ENCODE measurements around the gene RASSF7.
A peak's percentile ranks its signal among the peaks of the same experiment; 100 is the strongest.

The RASSF7 gene

DNA sequence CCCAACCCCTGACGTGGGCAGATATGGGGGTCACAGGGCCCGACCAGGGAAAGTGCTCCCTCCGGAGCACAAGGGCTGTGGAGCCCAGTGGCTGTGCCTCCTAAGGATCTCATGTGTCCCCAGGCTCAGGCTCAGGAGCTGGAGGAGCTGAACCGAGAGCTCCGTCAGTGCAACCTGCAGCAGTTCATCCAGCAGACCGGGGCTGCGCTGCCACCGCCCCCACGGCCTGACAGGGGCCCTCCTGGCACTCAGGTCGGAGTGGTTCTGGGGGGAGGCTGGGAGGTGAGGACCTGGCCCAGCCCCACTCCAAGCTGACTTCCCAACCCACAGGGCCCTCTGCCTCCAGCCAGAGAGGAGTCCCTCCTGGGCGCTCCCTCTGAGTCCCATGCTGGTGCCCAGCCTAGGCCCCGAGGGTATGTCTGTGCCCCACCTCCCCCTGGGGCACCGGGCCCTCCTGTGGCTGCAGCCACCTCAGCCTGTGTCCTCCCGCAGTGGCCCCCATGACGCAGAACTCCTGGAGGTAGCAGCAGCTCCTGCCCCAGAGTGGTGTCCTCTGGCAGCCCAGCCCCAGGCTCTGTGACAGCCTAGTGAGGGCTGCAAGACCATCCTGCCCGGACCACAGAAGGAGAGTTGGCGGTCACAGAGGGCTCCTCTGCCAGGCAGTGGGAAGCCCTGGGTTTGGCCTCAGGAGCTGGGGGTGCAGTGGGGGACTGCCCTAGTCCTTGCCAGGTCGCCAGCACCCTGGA is 2.5 kb downstream of the RASSF7 start:
- Histone ChIP-seq H3K36me3 (ENCODE audit: control insufficient read depth, insufficient read depth, low read length) (peaks cover 10% of the 10 kb centered on the region; the same call in 1 of the 2 replicates), H3K27me3 (ENCODE audit: control insufficient read depth, insufficient read depth, low read length) (peaks cover 17% of the 10 kb centered on the region; the same call in 1 of the 2 replicates), H3K9ac (ENCODE audit: low read length) (no peak overlapping the region), H3K4me3 (ENCODE audit: low read depth, low read length) (no peak overlapping the region), H3K4me1 (ENCODE audit: control insufficient read depth, insufficient read depth, low read length) (peaks cover 24% of the 10 kb centered on the region), H3K9me3 (ENCODE audit: control insufficient read depth, insufficient read depth, low read depth, low read length) (no peaks in the 10 kb centered on the region), H3K27ac (ENCODE audit: low read depth, low read length) (no peak overlapping the region)

DNA sequence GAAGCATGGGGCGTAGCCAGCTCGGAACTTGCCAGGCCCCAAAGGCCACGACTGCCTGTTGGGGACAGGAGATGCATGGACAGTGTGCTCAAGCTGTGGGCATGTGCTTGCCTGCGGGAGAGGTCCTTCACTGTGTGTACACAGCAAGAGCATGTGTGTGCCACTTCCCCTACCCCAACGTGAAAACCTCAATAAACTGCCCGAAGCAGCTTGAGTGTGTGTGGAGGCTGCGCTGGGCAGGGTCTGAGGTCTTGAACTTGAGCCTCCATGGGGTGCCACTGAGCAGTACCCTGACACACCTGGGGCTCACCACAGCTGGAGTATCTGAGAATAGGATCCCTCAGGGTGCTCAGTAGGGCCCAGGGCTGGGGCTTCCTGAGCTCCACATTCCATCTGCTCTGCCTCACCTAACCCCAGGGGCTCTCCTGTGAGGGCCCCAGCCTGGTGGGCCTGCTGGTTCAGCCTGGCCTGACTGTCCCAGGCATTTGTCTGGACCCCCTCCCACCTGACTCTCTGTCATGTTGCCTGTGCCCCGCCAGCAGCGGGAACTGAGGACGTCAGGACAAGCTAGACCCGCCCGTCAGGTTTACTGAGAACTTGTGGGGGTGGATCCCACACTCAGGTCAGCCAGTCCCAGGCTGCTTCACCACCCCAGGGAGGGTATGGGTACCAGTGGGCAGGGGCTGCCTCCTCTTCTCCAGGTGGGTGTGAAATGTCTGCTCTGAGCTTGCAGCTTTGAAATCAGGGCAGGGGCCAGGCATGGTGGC is 3.2 kb downstream of the RASSF7 start:
- peaks cover 26% of the 10 kb centered on the region for H3K4me1 ChIP-seq (ENCODE audit: control insufficient read depth, insufficient read depth, low read length)
- H3K9me3 ChIP-seq (ENCODE audit: control insufficient read depth, insufficient read depth, low read depth, low read length), result no peaks in the 10 kb centered on the region
- peaks cover 10% of the 10 kb centered on the region; the same call in 1 of the 2 replicates for H3K36me3 ChIP-seq (ENCODE audit: control insufficient read depth, insufficient read depth, low read length)
- H3K27me3 ChIP-seq (ENCODE audit: control insufficient read depth, insufficient read depth, low read length), result peaks cover 10% of the 10 kb centered on the region; the same call in 1 of the 2 replicates
- H3K4me3 ChIP-seq (ENCODE audit: low read depth, low read length), result no peak overlapping the region
- no peak overlapping the region for H3K27ac ChIP-seq (ENCODE audit: low read depth, low read length)
- H3K9ac ChIP-seq (ENCODE audit: low read length), result no peak overlapping the region

DNA sequence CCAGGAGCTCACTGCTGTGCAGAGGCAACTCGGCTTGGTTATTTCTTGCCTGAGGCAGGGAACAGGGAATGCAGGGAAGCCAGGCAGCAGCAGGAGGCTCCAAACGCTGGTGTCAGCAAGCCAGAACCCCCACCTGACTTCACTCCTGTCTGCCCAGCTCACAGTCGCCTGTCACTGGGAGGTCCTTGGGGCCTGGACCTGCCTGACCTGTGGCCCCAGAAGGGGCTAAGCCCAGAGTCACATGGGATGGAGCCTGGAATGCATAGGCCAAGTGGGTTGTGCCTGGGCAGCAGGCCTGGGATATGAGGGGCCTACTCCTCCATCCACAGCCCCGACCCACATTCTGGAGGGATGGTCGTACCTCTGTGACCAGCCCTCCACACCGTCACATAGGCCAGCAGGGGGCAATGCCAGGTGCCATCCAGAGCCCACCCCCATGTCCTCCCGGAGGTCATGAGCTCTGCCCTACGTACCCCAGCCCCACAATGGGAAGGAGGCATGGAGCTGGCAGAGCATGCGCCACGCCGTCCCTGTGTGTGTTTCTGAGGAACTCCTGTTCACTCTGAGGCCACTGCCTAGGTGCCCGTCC is 5.2 kb downstream of the RASSF7 start:
- H3K27me3 ChIP-seq (ENCODE audit: control insufficient read depth, insufficient read depth, low read length), result peaks cover 8% of the 10 kb centered on the region; the same call in 1 of the 2 replicates
- no peak overlapping the region for H3K27ac ChIP-seq (ENCODE audit: low read depth, low read length)
- H3K9ac ChIP-seq (ENCODE audit: low read length), result peak overlapping the region; percentile 19
- H3K36me3 ChIP-seq (ENCODE audit: control insufficient read depth, insufficient read depth, low read length), result peaks cover 10% of the 10 kb centered on the region; the same call in 1 of the 2 replicates
- no peaks in the 10 kb centered on the region for H3K9me3 ChIP-seq (ENCODE audit: control insufficient read depth, insufficient read depth, low read depth, low read length)
- H3K4me1 ChIP-seq (ENCODE audit: control insufficient read depth, insufficient read depth, low read length), result peaks cover 28% of the 10 kb centered on the region
- H3K4me3 ChIP-seq (ENCODE audit: low read depth, low read length), result peak overlapping the region; percentile 22; the same call in 1 of the 2 replicates

DNA sequence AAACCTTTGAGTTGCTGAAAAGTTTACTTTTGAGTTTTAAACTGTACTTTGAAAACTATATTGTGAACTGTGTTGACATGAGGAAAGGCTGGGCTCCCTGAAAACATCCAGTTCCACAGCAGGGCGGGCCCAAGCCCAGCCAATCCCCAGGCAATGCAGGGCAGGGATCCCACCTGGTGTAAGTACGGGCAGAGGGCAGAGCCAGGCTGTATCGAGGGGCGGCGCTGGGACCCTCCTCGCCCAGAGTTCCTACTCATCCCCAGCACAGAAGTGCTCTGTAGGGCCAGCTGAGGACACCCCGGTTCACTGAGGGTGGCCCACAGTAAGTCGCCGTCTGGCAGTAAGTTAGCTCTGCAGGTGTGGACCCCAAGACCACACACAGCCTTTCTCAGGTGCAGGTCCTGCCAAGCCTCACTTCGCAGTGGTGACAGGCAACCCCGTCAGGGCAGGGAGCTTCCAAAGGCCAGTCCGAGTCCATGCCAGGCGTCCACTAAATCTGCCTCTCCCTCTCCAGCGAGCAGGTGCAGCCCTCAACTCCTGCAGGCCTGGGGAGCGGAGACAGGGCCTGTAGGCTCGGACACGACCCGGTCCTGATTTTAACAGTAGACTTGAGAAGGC is 6.3 kb downstream of the RASSF7 start:
- peaks cover 30% of the 10 kb centered on the region for H3K4me1 ChIP-seq (ENCODE audit: control insufficient read depth, insufficient read depth, low read length)
- no peaks in the 10 kb centered on the region for H3K9me3 ChIP-seq (ENCODE audit: control insufficient read depth, insufficient read depth, low read depth, low read length)
- no peak overlapping the region for H3K27ac ChIP-seq (ENCODE audit: low read depth, low read length)
- peaks cover 10% of the 10 kb centered on the region; the same call in 1 of the 2 replicates for H3K36me3 ChIP-seq (ENCODE audit: control insufficient read depth, insufficient read depth, low read length)
- H3K4me3 ChIP-seq (ENCODE audit: low read depth, low read length), result peak overlapping the region; percentile 91
- H3K9ac ChIP-seq (ENCODE audit: low read length), result peak overlapping the region; percentile 57
- peaks cover 4% of the 10 kb centered on the region; the same call in 1 of the 2 replicates for H3K27me3 ChIP-seq (ENCODE audit: control insufficient read depth, insufficient read depth, low read length)

DNA sequence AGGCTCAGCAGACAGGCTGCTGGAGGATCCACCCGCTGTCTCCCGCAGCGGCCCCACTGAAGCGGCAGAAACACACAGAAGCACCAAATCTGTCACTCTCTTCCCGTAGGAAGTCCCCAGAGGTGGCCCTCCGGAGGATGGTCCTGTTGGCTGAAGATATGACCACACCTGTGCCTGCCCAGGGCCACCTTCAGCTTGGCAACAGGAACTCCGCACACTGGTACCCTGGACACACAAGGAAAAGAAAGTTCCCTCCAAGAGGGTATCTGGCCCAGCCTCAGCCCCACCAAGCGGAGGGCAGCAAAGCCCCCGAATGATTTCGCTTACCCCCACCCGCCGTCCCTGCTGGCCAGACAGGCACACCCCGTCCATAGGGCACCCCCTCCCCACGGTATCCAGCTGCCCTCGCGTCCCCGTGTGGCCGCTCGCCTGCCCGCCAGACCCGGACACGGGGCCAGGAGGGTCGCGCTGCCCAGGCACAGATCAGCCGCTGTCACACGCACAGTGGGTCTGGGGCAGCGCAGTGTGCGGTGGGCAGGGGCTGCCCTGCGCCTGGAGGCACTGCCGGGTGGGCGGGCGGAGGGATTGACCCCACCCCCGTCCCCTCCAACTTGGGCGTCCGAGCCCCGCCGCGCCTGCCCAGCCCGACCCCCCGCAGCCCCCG is 7.0 kb downstream of the RASSF7 start:
- Histone ChIP-seq H3K27ac (ENCODE audit: low read depth, low read length) (no peak overlapping the region), H3K27me3 (ENCODE audit: control insufficient read depth, insufficient read depth, low read length) (peaks cover 4% of the 10 kb centered on the region; the same call in 1 of the 2 replicates), H3K4me1 (ENCODE audit: control insufficient read depth, insufficient read depth, low read length) (peaks cover 30% of the 10 kb centered on the region), H3K9ac (ENCODE audit: low read length) (peak overlapping the region; percentile 57), H3K36me3 (ENCODE audit: control insufficient read depth, insufficient read depth, low read length) (peaks cover 10% of the 10 kb centered on the region; the same call in 1 of the 2 replicates), H3K4me3 (ENCODE audit: low read depth, low read length) (peak overlapping the region; percentile 91), H3K9me3 (ENCODE audit: control insufficient read depth, insufficient read depth, low read depth, low read length) (no peaks in the 10 kb centered on the region)

DNA sequence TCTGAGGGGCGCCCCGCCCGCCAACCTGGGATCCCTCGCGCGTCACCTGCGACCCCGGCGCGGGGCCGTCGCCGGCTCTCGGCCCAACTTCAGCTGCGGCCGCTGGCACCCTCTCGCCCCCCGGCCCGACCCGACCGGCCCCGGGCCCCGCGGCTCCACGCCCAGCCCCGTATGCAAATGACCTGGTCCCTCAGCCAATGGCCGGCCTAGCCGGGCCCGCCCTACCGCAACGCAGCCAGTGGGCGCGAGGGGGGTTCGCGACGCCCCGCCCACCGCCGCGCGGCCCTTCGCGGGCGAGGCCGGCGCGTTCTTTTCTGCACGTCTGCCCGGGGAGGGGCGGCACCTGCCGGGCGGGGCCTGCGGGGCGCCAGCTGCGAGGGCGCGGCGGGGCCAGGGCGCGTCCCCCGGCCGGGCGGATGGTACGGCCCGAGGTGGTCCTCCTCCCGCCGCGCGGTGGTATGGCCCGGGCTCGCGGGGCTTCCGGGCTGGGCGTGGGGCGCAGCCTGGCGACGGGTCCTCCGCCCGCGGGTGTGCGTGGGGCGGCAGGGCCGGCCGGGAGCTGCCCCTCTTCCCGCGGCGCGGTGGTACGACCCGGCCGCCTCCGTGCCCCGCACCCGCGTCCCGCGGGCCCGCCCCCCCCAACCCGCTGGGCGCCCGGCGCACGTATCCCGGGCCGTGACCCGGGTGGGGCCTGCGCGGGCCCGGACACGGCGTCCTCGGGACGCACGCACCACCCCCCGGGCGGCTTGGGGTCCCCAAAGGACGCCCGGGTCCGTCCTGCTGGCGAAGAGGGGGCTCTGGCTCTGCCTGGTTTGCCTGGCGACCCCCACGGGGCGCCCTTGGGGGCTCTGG is 7.8 kb downstream of the RASSF7 start:
- peak overlapping the region; percentile 63; the same call in 1 of the 2 replicates for H3K27ac ChIP-seq (ENCODE audit: low read depth, low read length)
- H3K4me1 ChIP-seq (ENCODE audit: control insufficient read depth, insufficient read depth, low read length), result peaks cover 30% of the 10 kb centered on the region
- peaks cover 8% of the 10 kb centered on the region for H3K27me3 ChIP-seq (ENCODE audit: control insufficient read depth, insufficient read depth, low read length)

DNA sequence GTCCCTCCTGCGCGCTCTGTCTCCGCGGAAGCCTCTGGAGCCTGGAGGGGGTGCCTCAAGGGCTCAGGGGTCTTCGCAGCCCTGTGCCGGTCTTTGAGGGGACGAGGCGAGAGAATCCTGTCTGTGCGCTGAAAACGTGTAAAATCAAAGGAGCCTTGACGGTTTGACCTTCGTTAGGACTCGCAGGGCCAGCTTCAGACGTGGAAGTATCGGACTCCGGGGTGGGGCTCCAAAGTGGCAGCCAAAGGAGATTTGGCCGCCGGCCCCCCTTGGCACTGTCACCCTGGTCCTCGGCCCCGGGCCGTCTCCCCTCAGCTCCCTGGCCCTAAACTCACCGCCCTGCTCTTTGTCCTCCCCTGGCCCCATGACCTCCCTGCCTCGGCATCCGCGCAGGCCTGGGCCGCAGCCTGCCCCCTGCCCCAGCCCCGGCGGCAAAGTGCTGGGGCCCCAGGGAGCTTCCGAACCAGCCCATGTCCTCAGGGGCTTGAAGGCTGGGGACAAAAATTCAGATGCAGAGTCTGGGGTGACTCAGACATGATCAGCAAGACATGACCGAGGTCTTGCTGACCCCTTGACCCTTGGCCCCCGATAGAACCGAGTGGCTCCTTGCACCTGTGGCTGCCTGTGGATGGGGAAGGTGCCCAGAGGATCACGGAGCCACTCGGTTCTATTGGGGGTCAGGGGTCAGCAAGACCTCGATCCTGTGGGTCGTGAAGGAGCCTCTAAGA is 8.6 kb downstream of the RASSF7 start:
- peaks cover 11% of the 10 kb centered on the region for H3K27me3 ChIP-seq (ENCODE audit: control insufficient read depth, insufficient read depth, low read length)
- peak overlapping the region; percentile 63; the same call in 1 of the 2 replicates for H3K27ac ChIP-seq (ENCODE audit: low read depth, low read length)
- H3K9me3 ChIP-seq (ENCODE audit: control insufficient read depth, insufficient read depth, low read depth, low read length), result no peaks in the 10 kb centered on the region
- peak overlapping the region; percentile 69 for H3K9ac ChIP-seq (ENCODE audit: low read length)
- no peaks in the 10 kb centered on the region for H3K36me3 ChIP-seq (ENCODE audit: control insufficient read depth, insufficient read depth, low read length)
- peak overlapping the region; percentile 68 for H3K4me3 ChIP-seq (ENCODE audit: low read depth, low read length)
- H3K4me1 ChIP-seq (ENCODE audit: control insufficient read depth, insufficient read depth, low read length), result peaks cover 33% of the 10 kb centered on the region

More for the DNA sequence above, 7.8 kb downstream of the RASSF7 start:
- peaks cover 4% of the 10 kb centered on the region; the same call in 1 of the 2 replicates for H3K36me3 ChIP-seq (ENCODE audit: control insufficient read depth, insufficient read depth, low read length)
- H3K9ac ChIP-seq (ENCODE audit: low read length), result peak overlapping the region; percentile 69
- peak overlapping the region; percentile 91 for H3K4me3 ChIP-seq (ENCODE audit: low read depth, low read length)
- H3K9me3 ChIP-seq (ENCODE audit: control insufficient read depth, insufficient read depth, low read depth, low read length), result no peaks in the 10 kb centered on the region

DNA sequence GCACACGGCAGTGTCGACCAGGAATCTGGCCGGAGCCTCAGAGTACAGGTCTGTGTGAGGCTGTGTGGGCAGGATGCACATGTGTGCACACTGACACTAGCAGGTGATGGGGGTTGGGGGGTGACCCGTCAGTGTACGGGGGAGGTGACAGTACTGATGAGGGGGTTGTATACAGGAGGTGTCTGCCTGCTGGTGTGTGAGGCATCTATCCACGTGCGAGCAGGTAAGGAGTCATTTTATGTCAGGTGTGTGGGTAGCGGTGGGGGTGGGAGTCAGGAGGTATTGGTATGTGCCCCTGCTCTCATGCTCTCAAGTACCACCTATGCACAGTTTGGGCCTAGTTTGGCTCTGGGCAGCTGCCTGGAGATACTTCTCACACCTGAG is 11.0 kb downstream of the RASSF7 start:
- no peak overlapping the region for H3K9ac ChIP-seq (ENCODE audit: low read length)
- peaks cover 24% of the 10 kb centered on the region for H3K27me3 ChIP-seq (ENCODE audit: control insufficient read depth, insufficient read depth, low read length)
- no peak overlapping the region for H3K4me3 ChIP-seq (ENCODE audit: low read depth, low read length)
- no peaks in the 10 kb centered on the region for H3K9me3 ChIP-seq (ENCODE audit: control insufficient read depth, insufficient read depth, low read depth, low read length)
- peaks cover 28% of the 10 kb centered on the region for H3K4me1 ChIP-seq (ENCODE audit: control insufficient read depth, insufficient read depth, low read length)
- H3K27ac ChIP-seq (ENCODE audit: low read depth, low read length), result no peak overlapping the region
- no peaks in the 10 kb centered on the region; the same call in 1 of the 2 replicates for H3K36me3 ChIP-seq (ENCODE audit: control insufficient read depth, insufficient read depth, low read length)

DNA sequence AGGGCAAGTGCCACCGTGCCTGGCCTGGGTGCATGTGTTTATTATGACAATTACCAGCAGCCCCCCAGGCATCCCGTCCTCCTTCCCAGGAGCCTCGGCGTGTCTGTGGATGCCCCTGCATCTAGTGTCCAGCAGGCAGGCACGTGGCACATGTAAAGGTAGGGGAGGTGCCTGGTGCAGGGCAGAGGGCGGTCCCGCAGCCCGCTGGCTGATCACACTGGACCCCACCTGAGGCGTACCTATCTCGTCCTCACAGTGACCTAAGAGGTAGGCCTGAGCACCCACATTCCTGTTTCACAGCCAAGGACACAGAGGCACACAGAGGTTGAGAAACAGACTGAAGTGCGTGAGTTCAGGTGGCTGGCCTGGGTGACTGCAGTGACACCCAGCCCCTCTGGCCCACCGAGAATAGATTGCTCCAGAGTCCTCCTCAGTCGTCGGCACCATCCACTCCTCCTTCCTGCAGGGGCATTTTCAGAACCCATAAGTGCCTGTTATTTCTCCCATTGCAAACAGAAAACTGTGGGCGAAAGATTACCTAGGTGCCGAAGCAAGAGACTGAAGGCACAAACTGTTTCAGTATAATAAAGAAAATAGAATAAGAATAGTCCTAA is 12.5 kb downstream of the RASSF7 start:
- peaks cover 37% of the 10 kb centered on the region for H3K4me1 ChIP-seq (ENCODE audit: control insufficient read depth, insufficient read depth, low read length)

More for the DNA sequence above, 12.5 kb downstream of the RASSF7 start:
- Histone ChIP-seq H3K27me3 (ENCODE audit: control insufficient read depth, insufficient read depth, low read length) (peaks cover 20% of the 10 kb centered on the region), H3K9ac (ENCODE audit: low read length) (no peak overlapping the region), H3K4me3 (ENCODE audit: low read depth, low read length) (no peak overlapping the region), H3K9me3 (ENCODE audit: control insufficient read depth, insufficient read depth, low read depth, low read length) (no peaks in the 10 kb centered on the region), H3K27ac (ENCODE audit: low read depth, low read length) (no peak overlapping the region), H3K36me3 (ENCODE audit: control insufficient read depth, insufficient read depth, low read length) (peaks cover 4% of the 10 kb centered on the region)

Data from HUES6 (cell line).